HEK293T (cell line): Measurements from ENCODE around the gene RYK.

Source experiments
- CTCF ChIA-PET: fragments of 350-600 bp; formaldehyde crosslinking; extraction: SDS; loops from one replicate; lab custom pipeline; 2021; ENCODE audit warnings: antibody characterized with exemption, inconsistent platforms; lab: Yijun Ruan, JAX
- POLR2A ChIA-PET: fragments of 350-600 bp; formaldehyde crosslinking; extraction: SDS; loops from one replicate; lab custom pipeline; 2020; ENCODE audit warnings: antibody characterized with exemption, inconsistent platforms; lab: Yijun Ruan, JAX
- DNase-seq: peaks from one replicate; pipeline ENCODE4 v3.0.0; 2012; ENCODE audit warnings: mixed read lengths; ENCODE audit errors: extremely low spot score
- ARNT ChIP-seq: fragments of 450-650 bp; IDR thresholded peaks from 2 replicates; pipeline ENCODE4 v1.6.1; 2017; ENCODE audit warnings: mild to moderate bottlenecking
- BHLHE40 ChIP-seq: fragments of 450-650 bp; IDR thresholded peaks from 2 replicates; pipeline ENCODE4 v1.6.1; 2016; ENCODE audit warnings: mild to moderate bottlenecking, moderate library complexity, borderline replicate concordance
- CTBP1 ChIP-seq: fragments of 450-650 bp; IDR thresholded peaks from 2 replicates; pipeline ENCODE4 v1.6.1; 2016; ENCODE audit warnings: borderline replicate concordance
- ELF4 ChIP-seq: fragments of 450-650 bp; IDR thresholded peaks from 2 replicates; pipeline ENCODE4 v1.6.1; 2017; ENCODE audit warnings: antibody characterized with exemption
- FOXA1 ChIP-seq: fragments of 450-650 bp; IDR thresholded peaks from 2 replicates; pipeline ENCODE4 v1.6.1; 2016; ENCODE audit warnings: mild to moderate bottlenecking
- FOXK2 ChIP-seq: fragments of 450-650 bp; IDR thresholded peaks from 2 replicates; pipeline ENCODE4 v1.6.1; 2016; ENCODE audit warnings: mild to moderate bottlenecking
- FOXM1 ChIP-seq: fragments of 450-650 bp; IDR thresholded peaks from 2 replicates; pipeline ENCODE4 v1.6.1; 2017; ENCODE audit warnings: mild to moderate bottlenecking, borderline replicate concordance
- HDGF ChIP-seq: fragments of 450-650 bp; IDR thresholded peaks from 2 replicates; pipeline ENCODE4 v1.6.1; 2017; ENCODE audit warnings: antibody characterized with exemption, borderline replicate concordance
- L3MBTL2 ChIP-seq: fragments of 450-650 bp; conservative IDR thresholded peaks from 2 replicates; pipeline ENCODE4 v1.6.1; 2016; ENCODE audit warnings: mild to moderate bottlenecking
- LEF1 ChIP-seq: fragments of 450-650 bp; IDR thresholded peaks from 2 replicates; pipeline ENCODE4 v1.6.1; 2017; ENCODE audit warnings: mild to moderate bottlenecking, borderline replicate concordance
- NFRKB ChIP-seq: fragments of 450-650 bp; IDR thresholded peaks from 2 replicates; pipeline ENCODE4 v1.6.1; 2016; ENCODE audit warnings: mild to moderate bottlenecking, moderate library complexity
- SP1 ChIP-seq: fragments of 450-650 bp; IDR thresholded peaks from 2 replicates; pipeline ENCODE4 v1.6.1; 2017
- SUZ12 ChIP-seq: fragments of 450-650 bp; IDR thresholded peaks from 2 replicates; pipeline ENCODE4 v1.6.1; 2016; ENCODE audit warnings: mild to moderate bottlenecking
- TARDBP ChIP-seq: fragments of 450-650 bp; IDR thresholded peaks from 2 replicates; pipeline ENCODE4 v1.6.1; 2016
- ZNF384 ChIP-seq: fragments of 450-650 bp; IDR thresholded peaks from 2 replicates; pipeline ENCODE4 v1.6.1; 2016
- TF ChIP-seq, protein P1 (sequence below): fragments of 450-650 bp; IDR thresholded peaks from 2 replicates; pipeline ENCODE4 v1.6.1; 2016

Gene RYK

GRCh38 chr3:134274571-134274970, 23.9 kb upstream of the RYK start:
- TF ChIP-seq ZNF384 (no peak), L3MBTL2 (no peak), HDGF (no peak), BHLHE40 (no peak), FOXA1 (no peak), TARDBP (no peak), LEF1 (no peak), ELF4 (no peak), FOXM1 (no peak), SP1 (no peak), CTBP1 (no peak), ARNT (no peak)
- CTCF ChIA-PET = no interaction called here
- no peak for DNase-seq

GRCh38 chr3:134267996-134268395, 17.3 kb upstream of the RYK start:
- no peak for TF ChIP-seq LEF1
- POLR2A ChIA-PET = no interaction called here
- DNase-seq = no peak
- CTCF ChIA-PET = no interaction called here

More at GRCh38 chr3:134274571-134274970, 23.9 kb upstream of the RYK start:
- POLR2A ChIA-PET = no interaction called here

GRCh38 chr3:134260987-134261386, 10.3 kb upstream of the RYK start:
- ChIA-PET POLR2A (no interaction called here), CTCF (no interaction called here)
- DNase-seq = no peak
- TF ChIP-seq NFRKB = no peak
- TF ChIP-seq ARNT = no peak
- TF ChIP-seq ZNF384 = no peak
- TF ChIP-seq BHLHE40 = no peak
- TF ChIP-seq, protein P1, sequence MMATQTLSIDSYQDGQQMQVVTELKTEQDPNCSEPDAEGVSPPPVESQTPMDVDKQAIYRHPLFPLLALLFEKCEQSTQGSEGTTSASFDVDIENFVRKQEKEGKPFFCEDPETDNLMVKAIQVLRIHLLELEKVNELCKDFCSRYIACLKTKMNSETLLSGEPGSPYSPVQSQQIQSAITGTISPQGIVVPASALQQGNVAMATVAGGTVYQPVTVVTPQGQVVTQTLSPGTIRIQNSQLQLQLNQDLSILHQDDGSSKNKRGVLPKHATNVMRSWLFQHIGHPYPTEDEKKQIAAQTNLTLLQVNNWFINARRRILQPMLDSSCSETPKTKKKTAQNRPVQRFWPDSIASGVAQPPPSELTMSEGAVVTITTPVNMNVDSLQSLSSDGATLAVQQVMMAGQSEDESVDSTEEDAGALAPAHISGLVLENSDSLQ = no peak

- TF ChIP-seq FOXA1 = no peak
- no peak for TF ChIP-seq LEF1
- no peak for TF ChIP-seq FOXK2
- no peak for TF ChIP-seq FOXM1
- no peak for TF ChIP-seq CTBP1
- TF ChIP-seq, protein P1 = no peak
- no peak for TF ChIP-seq TARDBP
- no peak for TF ChIP-seq SP1
- TF ChIP-seq HDGF = no peak
- no peak for TF ChIP-seq ELF4
- TF ChIP-seq NFRKB = no peak
- no peak for TF ChIP-seq ARNT
- TF ChIP-seq BHLHE40 = no peak
- no peak for TF ChIP-seq SUZ12
- TF ChIP-seq ZNF384 = no peak
- TF ChIP-seq L3MBTL2 = no peak
- DNase-seq = no peak
- ChIA-PET CTCF (interaction anchor here (0.6 kb wide), 1 partner anchor 13 kb away, joined by 3 read pairs; no protein-coding TSS in a partner anchor), POLR2A (no interaction called here)
Observed at GRCh38 chr3:134258761-134259347, 8.2 kb upstream of the RYK start.

DNA sequence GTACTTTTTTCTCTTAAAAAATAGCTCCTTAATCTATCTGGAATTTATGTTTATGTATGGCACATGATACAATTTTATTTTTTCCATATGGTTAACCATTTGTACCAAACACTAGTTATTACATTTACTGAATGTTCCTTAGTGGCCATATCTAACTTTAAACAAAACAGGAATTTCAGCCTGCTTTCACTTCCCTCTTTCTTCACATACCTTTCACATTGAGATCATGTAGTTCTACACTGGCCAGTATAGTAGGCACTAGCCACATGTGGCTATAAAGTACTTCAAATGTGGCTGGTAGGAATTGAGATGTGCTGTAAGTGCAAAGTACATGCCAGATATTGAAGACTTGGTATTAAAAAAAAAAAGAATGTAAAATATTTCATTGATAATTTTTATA, 4.7 kb upstream of the RYK start:
- CTCF ChIA-PET = no interaction called here
- TF ChIP-seq TARDBP (no peak), L3MBTL2 (no peak), FOXA1 (no peak), FOXK2 (no peak), CTBP1 (no peak), ELF4 (no peak), SUZ12 (no peak), ARNT (no peak)
- POLR2A ChIA-PET = no interaction called here
- DNase-seq = no peak

GRCh38 chr3:134253475-134254226, 3.0 kb upstream of the RYK start:
- no peak for DNase-seq
- CTCF ChIA-PET = no interaction called here
- POLR2A ChIA-PET = no interaction called here
- no peak for TF ChIP-seq SP1
- TF ChIP-seq ELF4 = no peak
- TF ChIP-seq FOXM1 = no peak
- TF ChIP-seq LEF1 = no peak
- no peak for TF ChIP-seq SUZ12
- TF ChIP-seq FOXA1 = no peak
- no peak for TF ChIP-seq CTBP1
- no peak for TF ChIP-seq ZNF384
- TF ChIP-seq, protein P1 = no peak
- TF ChIP-seq BHLHE40 = no peak
- TF ChIP-seq ARNT = no peak
- no peak for TF ChIP-seq HDGF
- no peak for TF ChIP-seq NFRKB
- no peak for TF ChIP-seq L3MBTL2
- no peak for TF ChIP-seq TARDBP
- no peak for TF ChIP-seq FOXK2
